ENCODE results near the gene CDH7. TPM values are rescaled to one million over a fixed set of nuclear protein-coding genes. Genes with fewer than 3 reads are reported as not detected.

CDH7 gene
- total RNA-seq, 1 donor from 2014 or later, result 0.94 TPM

DNA sequence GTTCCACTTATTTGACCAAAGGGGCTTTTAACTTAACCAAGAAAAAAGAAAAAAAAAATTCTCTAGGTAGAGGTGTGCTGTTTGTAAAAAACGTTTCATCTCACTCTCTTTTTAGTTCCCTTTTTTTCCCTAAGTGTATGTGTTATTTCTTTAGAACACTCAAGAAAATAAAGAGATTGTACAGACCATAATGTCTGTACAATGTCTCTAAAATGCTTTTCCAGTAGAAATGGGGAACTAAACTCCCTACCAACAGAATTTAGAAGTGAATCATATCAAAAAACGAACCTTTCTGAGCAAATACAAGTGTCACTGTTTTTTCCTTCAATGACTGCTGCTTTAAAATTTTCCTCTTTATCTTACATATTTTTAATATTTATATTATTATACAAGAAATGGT lies 72.0 kb downstream of the CDH7 start:
- Mint-ChIP-seq H3K27ac (no peak overlapping the region), H3K4me1 (no peaks in the 10 kb centered on the region), H3K4me3 (no peak overlapping the region), H3K36me3 (no peaks in the 10 kb centered on the region), H3K27me3 (ENCODE audit: low read depth) (no peaks in the 10 kb centered on the region), H3K9me3 (no peaks in the 10 kb centered on the region)
- TF ChIP-seq CTCF (IDR thresholded peaks at IDR 0.05; ENCODE audit: unreplicated experiment), result no peak
- no peak for DNase-seq (ENCODE audit: low spot score in 2 of 2, unreplicated experiment in 2 of 2)

- Mint-ChIP-seq H3K36me3 (no peaks in the 10 kb centered on the region), H3K9me3 (no peaks in the 10 kb centered on the region), H3K4me3 (no peak overlapping the region), H3K27ac (no peak overlapping the region), H3K4me1 (no peaks in the 10 kb centered on the region), H3K27me3 (ENCODE audit: low read depth) (no peaks in the 10 kb centered on the region)
- TF ChIP-seq CTCF (IDR thresholded peaks at IDR 0.05; ENCODE audit: unreplicated experiment), result no peak
- no peak for DNase-seq (ENCODE audit: low spot score in 2 of 2, unreplicated experiment in 2 of 2)
Measured at GRCh38 chr18:65827444-65827843, 76.6 kb downstream of the CDH7 start.

GRCh38 chr18:65835881-65836280 lies 85.1 kb downstream of the CDH7 start:
- no peak for DNase-seq (ENCODE audit: low spot score in 2 of 2, unreplicated experiment in 2 of 2)
- no peak overlapping the region for H3K4me3 Mint-ChIP-seq
- no peaks in the 10 kb centered on the region for H3K36me3 Mint-ChIP-seq
- peaks cover 12% of the 10 kb centered on the region for H3K9me3 Mint-ChIP-seq
- H3K27ac Mint-ChIP-seq, result no peak overlapping the region
- no peak for TF ChIP-seq CTCF (IDR thresholded peaks at IDR 0.05; ENCODE audit: unreplicated experiment)
- no peaks in the 10 kb centered on the region for H3K27me3 Mint-ChIP-seq (ENCODE audit: low read depth)
- no peaks in the 10 kb centered on the region for H3K4me1 Mint-ChIP-seq

DNA sequence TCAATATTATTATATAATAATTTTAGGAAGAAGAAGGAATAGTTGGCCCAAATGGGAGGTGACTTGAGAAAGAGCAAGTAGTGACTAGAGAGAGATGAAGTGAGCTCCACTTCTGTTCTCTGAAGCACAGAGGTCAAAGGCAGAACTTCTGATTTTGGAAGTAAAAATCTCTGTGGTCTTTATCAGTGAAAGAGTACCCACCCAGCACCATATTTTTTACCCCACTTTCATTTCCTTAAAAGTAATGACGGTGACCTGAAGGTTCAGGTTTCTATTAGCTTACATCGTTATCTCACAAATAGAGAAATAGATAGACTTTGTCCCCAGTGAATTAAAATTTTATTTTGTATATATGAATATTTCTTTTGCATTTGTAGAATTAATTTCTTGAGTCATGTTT lies 95.3 kb downstream of the CDH7 start:
- H3K4me1 Mint-ChIP-seq, result no peaks in the 10 kb centered on the region
- H3K9me3 Mint-ChIP-seq, result no peaks in the 10 kb centered on the region
- TF ChIP-seq CTCF (IDR thresholded peaks at IDR 0.05; ENCODE audit: unreplicated experiment), result no peak
- H3K27ac Mint-ChIP-seq, result no peak overlapping the region
- no peak for DNase-seq (ENCODE audit: low spot score in 2 of 2, unreplicated experiment in 2 of 2)
- H3K36me3 Mint-ChIP-seq, result no peaks in the 10 kb centered on the region
- H3K4me3 Mint-ChIP-seq, result no peak overlapping the region
- no peaks in the 10 kb centered on the region for H3K27me3 Mint-ChIP-seq (ENCODE audit: low read depth)

- Mint-ChIP-seq H3K27me3 (ENCODE audit: low read depth) (no peaks in the 10 kb centered on the region), H3K9me3 (no peaks in the 10 kb centered on the region)
- DNase-seq (ENCODE audit: low spot score in 2 of 2, unreplicated experiment in 2 of 2), result no peak
Measured at GRCh38 chr18:65852273-65852672, 101.5 kb downstream of the CDH7 start.

More at GRCh38 chr18:65852273-65852672, 101.5 kb downstream of the CDH7 start:
- Mint-ChIP-seq H3K4me1 (peaks cover 5% of the 10 kb centered on the region), H3K36me3 (no peaks in the 10 kb centered on the region), H3K27ac (no peak overlapping the region), H3K4me3 (no peak overlapping the region)
- TF ChIP-seq CTCF (IDR thresholded peaks at IDR 0.05; ENCODE audit: unreplicated experiment), result no peak

All from mesothelial cell of epicardium (in vitro differentiated cells).